ENCODE results near the gene RBM20. TPM values are rescaled to one million over a fixed set of nuclear protein-coding genes. Genes with fewer than 3 reads are reported as not detected.

Gene RBM20
- total RNA-seq, 3 donors from 2014 or later = 0.48 to 3.1 (median 1.6) TPM

GRCh38 chr10:110793886-110794285, 149.8 kb downstream of the RBM20 start:
- H3K27me3 ChIP-seq = no peaks in the 10 kb centered on the region
- TF ChIP-seq, protein P1, sequence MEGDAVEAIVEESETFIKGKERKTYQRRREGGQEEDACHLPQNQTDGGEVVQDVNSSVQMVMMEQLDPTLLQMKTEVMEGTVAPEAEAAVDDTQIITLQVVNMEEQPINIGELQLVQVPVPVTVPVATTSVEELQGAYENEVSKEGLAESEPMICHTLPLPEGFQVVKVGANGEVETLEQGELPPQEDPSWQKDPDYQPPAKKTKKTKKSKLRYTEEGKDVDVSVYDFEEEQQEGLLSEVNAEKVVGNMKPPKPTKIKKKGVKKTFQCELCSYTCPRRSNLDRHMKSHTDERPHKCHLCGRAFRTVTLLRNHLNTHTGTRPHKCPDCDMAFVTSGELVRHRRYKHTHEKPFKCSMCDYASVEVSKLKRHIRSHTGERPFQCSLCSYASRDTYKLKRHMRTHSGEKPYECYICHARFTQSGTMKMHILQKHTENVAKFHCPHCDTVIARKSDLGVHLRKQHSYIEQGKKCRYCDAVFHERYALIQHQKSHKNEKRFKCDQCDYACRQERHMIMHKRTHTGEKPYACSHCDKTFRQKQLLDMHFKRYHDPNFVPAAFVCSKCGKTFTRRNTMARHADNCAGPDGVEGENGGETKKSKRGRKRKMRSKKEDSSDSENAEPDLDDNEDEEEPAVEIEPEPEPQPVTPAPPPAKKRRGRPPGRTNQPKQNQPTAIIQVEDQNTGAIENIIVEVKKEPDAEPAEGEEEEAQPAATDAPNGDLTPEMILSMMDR (IDR thresholded peaks at IDR 0.05) = no peak
- TF ChIP-seq POLR2A (IDR thresholded peaks at IDR 0.05) (no peak), POLR2AphosphoS5 (IDR thresholded peaks at IDR 0.05) (no peak)
- H3K36me3 ChIP-seq = no peaks in the 10 kb centered on the region
- no peaks in the 10 kb centered on the region for H3K9me3 ChIP-seq
- no peak for DNase-seq (ENCODE audit: low spot score in 2 of 2)
- H3K27ac ChIP-seq = peak overlapping the region; percentile 31 to 39
- intact Hi-C loops (cut with DNase I; ENCODE audit: low total_unique reads) = no loop called here
- H3K4me1 ChIP-seq = peaks cover 0 to 3% of the 10 kb centered on the region in 2 donors
- H3K4me3 ChIP-seq = no peak overlapping the region

GRCh38 chr10:110794808-110795207, 150.7 kb downstream of the RBM20 start:
- intact Hi-C loops (cut with DNase I; ENCODE audit: low total_unique reads) = no loop called here
- no peak for TF ChIP-seq POLR2A (IDR thresholded peaks at IDR 0.05)
- H3K4me3 ChIP-seq = no peak overlapping the region
- no peaks in the 10 kb centered on the region for H3K27me3 ChIP-seq
- no peaks in the 10 kb centered on the region for H3K9me3 ChIP-seq
- no peak for DNase-seq (ENCODE audit: low spot score in 2 of 2)
- no peaks in the 10 kb centered on the region for H3K36me3 ChIP-seq
- H3K27ac ChIP-seq = peak overlapping the region; percentile 35 to 71
- peaks cover 0 to 3% of the 10 kb centered on the region in 2 donors for H3K4me1 ChIP-seq

DNA sequence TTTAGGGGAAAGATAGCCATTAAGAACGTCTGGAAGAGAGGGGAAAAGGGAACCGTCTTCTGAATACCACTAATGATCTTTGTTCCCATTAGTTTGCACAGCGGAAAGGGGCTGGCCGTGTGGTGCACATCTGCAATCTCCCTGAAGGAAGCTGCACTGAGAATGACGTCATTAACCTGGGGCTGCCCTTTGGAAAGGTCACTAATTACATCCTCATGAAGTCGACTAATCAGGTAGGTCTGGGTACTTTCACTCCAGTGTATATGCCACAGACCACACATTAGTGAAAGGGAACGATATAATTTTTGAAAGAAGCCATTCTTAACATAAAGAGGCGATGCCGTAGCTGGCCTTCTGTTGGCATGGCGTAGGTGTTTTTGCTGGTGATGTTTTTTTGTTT, 153.3 kb downstream of the RBM20 start:
- Histone ChIP-seq H3K36me3 (no peaks in the 10 kb centered on the region), H3K4me3 (no peak overlapping the region), H3K27me3 (no peaks in the 10 kb centered on the region), H3K4me1 (peaks cover 0 to 3% of the 10 kb centered on the region in 2 donors), H3K9me3 (no peaks in the 10 kb centered on the region), H3K27ac (no peak overlapping the region)
- TF ChIP-seq POLR2AphosphoS5 (IDR thresholded peaks at IDR 0.05) = no peak
- TF ChIP-seq, protein P1 (IDR thresholded peaks at IDR 0.05) = no peak
- no peak for TF ChIP-seq POLR2A (IDR thresholded peaks at IDR 0.05)
- no peak for DNase-seq (ENCODE audit: low spot score in 2 of 2)
- intact Hi-C loops (cut with DNase I; ENCODE audit: low total_unique reads) = no loop called here

DNA sequence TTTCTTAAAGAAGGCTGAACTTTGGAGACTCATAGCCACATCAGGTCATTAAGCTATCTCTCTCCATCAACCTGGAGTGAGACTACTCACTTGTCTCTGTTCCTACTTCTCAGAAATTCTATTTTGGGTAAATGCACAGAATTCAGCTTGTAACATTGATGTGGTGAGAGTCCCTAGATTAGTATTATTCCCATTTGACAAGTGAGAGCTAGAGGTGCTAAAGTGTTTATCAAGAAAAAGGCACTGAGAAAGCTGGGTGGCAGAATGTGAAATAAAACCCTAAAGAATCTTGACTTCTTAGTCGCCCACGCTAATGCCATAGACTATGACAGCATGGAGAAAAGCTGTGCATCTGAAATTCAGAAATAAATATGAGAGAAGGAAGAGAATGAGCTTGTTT, 154.2 kb downstream of the RBM20 start:
- Histone ChIP-seq H3K9me3 (no peaks in the 10 kb centered on the region), H3K4me1 (peaks cover 3 to 5% of the 10 kb centered on the region in 2 donors), H3K27me3 (no peaks in the 10 kb centered on the region), H3K27ac (no peak overlapping the region), H3K4me3 (no peak overlapping the region), H3K36me3 (no peaks in the 10 kb centered on the region)
- no peak for TF ChIP-seq POLR2AphosphoS5 (IDR thresholded peaks at IDR 0.05)
- no peak for TF ChIP-seq POLR2A (IDR thresholded peaks at IDR 0.05)
- TF ChIP-seq, protein P1 (IDR thresholded peaks at IDR 0.05) = no peak
- intact Hi-C loops (cut with DNase I; ENCODE audit: low total_unique reads) = no loop called here
- DNase-seq (ENCODE audit: low spot score in 2 of 2) = no peak

DNA sequence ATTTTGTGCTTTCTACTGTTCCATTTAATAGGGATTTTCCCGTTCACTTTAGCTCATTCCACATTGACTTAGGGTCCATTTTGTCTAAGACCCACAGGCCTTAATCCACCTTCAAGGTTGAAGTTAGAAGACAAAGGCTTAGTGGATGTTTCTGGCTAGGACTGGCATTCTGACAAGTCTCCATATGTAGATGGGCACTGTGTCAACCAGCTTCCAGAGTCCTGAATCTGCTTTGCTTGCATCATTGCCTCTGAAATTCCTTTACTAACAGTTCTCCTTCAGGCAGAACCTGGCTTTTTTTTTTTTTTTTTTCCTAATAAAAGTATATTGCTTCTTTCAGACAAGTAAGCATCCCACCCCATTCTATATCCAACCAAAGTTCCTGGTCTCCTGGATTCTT, 158.0 kb downstream of the RBM20 start:
- intact Hi-C loops (cut with DNase I; ENCODE audit: low total_unique reads) = loop anchor here (5.0 kb wide), 1 partner anchor 70 kb away; the partner anchor contains the start of gene PDCD4
- Histone ChIP-seq H3K9me3 (no peaks in the 10 kb centered on the region), H3K27ac (peak overlapping the region; percentile 77 to 79), H3K27me3 (no peaks in the 10 kb centered on the region), H3K4me1 (peaks cover 0 to 11% of the 10 kb centered on the region in 2 donors), H3K36me3 (no peaks in the 10 kb centered on the region), H3K4me3 (no peak overlapping the region)
- DNase-seq (ENCODE audit: low spot score in 2 of 2) = no peak
- TF ChIP-seq POLR2AphosphoS5 (IDR thresholded peaks at IDR 0.05) (no peak), POLR2A (IDR thresholded peaks at IDR 0.05) (no peak)
- TF ChIP-seq, protein P1 (IDR thresholded peaks at IDR 0.05) = no peak

Data from breast epithelium (tissue), 4 donors.